Natural killer cell (primary cell): ENCODE results near the gene EVI5. TPM values are rescaled to one million over a fixed set of nuclear protein-coding genes. Genes with fewer than 3 reads are reported as not detected.

Source experiments
- ATAC-seq, 3 donors: fragments of 150-1000 bp in 2 of 3; fragments of 200-7000 bp in 1 of 3; cut with Tn5 transposase; 1 replicate in 1 of 3; 2 replicates in 2 of 3; pipeline ENCODE4 v1.10.0; 2021; ENCODE audit warnings: mild to moderate bottlenecking in 2 of 3, moderate library complexity in 2 of 3
- DNase-seq, 2 donors: peaks; one replicate each; pipeline versions ENCODE4 v3.0.0 to v3.0.0-alpha.2; 2013 to 2021; ENCODE audit warnings: mixed read lengths in 1 of 2
- H3K27ac ChIP-seq: one replicate; pipeline ENCODE4 v1.5.1; 2013; ENCODE audit warnings: mild to moderate bottlenecking, low read length
- H3K27me3 ChIP-seq: one replicate; pipeline ENCODE4 v1.6.1; 2013; ENCODE audit warnings: low read length; ENCODE audit not compliant: control insufficient read depth, insufficient read depth
- H3K36me3 ChIP-seq: one replicate; pipeline ENCODE4 v1.6.1; 2013; ENCODE audit warnings: low read length; ENCODE audit not compliant: control insufficient read depth, insufficient read depth
- H3K4me1 ChIP-seq: one replicate; pipeline ENCODE4 v1.6.1; 2013; ENCODE audit warnings: low read length; ENCODE audit not compliant: control insufficient read depth, insufficient read depth
- H3K4me3 ChIP-seq: one replicate; pipeline ENCODE4 v1.5.1; 2013; ENCODE audit warnings: low read length
- H3K9me3 ChIP-seq: one replicate; pipeline ENCODE4 v1.6.1; 2013; ENCODE audit warnings: low read length; ENCODE audit not compliant: control insufficient read depth, insufficient read depth
- H3K27ac Mint-ChIP-seq, 2 donors: one replicate each; pipeline ENCODE4 v1.8.0; 2022; ENCODE audit warnings: mild to moderate bottlenecking in 2 of 2, mixed read lengths in 2 of 2, moderate library complexity in 1 of 2
- H3K27me3 Mint-ChIP-seq, 2 donors: one replicate each; pipeline ENCODE4 v1.8.0; 2022; ENCODE audit warnings: low read depth in 2 of 2, mixed read lengths in 2 of 2
- H3K36me3 Mint-ChIP-seq: one replicate; pipeline ENCODE4 v1.8.0; 2022; ENCODE audit warnings: mixed read lengths
- H3K4me1 Mint-ChIP-seq, 2 donors: one replicate each; pipeline ENCODE4 v1.8.0; 2022; ENCODE audit warnings: mixed read lengths in 2 of 2
- H3K4me3 Mint-ChIP-seq: one replicate; pipeline ENCODE4 v1.8.0; 2022; ENCODE audit warnings: mild to moderate bottlenecking, moderate library complexity, mixed read lengths
- H3K9me3 Mint-ChIP-seq, 2 donors: one replicate each; pipeline ENCODE4 v1.8.0; 2022; ENCODE audit warnings: mixed read lengths in 2 of 2
- CTCF ChIP-seq: fragments of 200-600 bp; IDR thresholded peaks from one replicate; pipeline ENCODE4 v1.8.0; 2022; ENCODE audit warnings: antibody characterized with exemption
- WGBS: methylation state at CpG from one replicate; pipeline ENCODE4 v1.1.7; 2013; ENCODE audit warnings: missing lambda C conversion rate; ENCODE audit not compliant: insufficient coverage; 5-methylcytosine and 5-hydroxymethylcytosine counted together
- intact Hi-C: fragments of 100-400 bp; cut with micrococcal nuclease; formaldehyde crosslinking; loops from one replicate; pipeline ENCODE4 v1.14.2; 2022
- total RNA-seq, 4 donors: library from RNA; stranded (reverse); fragments of 120-200 nt in 1 of 4; gene quantifications; one replicate each; pipeline versions ENCODE4 v1.2.3 to v1.2.4, GENCODE V29; 2013 to 2022

Gene EVI5
- total RNA-seq, 3 donors from 2014 or later (not counting 1 experiment from before 2014, with no cell fraction given) = 3.9 to 6.0 (median 5.5) TPM

- Mint-ChIP-seq H3K4me1 (peaks cover 0 to 10% of the 10 kb centered on the region in 2 donors), H3K27me3 (peaks cover 6 to 10% of the 10 kb centered on the region in 2 donors), H3K27ac (no peak overlapping the region), H3K9me3 (no peaks in the 10 kb centered on the region), H3K36me3 (no peaks in the 10 kb centered on the region), H3K4me3 (no peak overlapping the region)
- H3K36me3 ChIP-seq = no peaks in the 10 kb centered on the region
- H3K4me3 ChIP-seq = no peak overlapping the region
- no peak overlapping the region for H3K27ac ChIP-seq
- 87% methylated on average over 6 of the region's 7 CpGs for WGBS
- ATAC-seq (no peak), DNase-seq (no peak)
- no peaks in the 10 kb centered on the region for H3K4me1 ChIP-seq
- TF ChIP-seq CTCF = no peak
- H3K9me3 ChIP-seq = no peaks in the 10 kb centered on the region
- intact Hi-C loops = no loop called here
- no peaks in the 10 kb centered on the region for H3K27me3 ChIP-seq
These were observed 18.4 kb upstream of the EVI5 start for GRCh38 chr1:92803140-92803887.

- Mint-ChIP-seq H3K4me1 (no peaks in the 10 kb centered on the region), H3K27ac (no peak overlapping the region), H3K36me3 (no peaks in the 10 kb centered on the region), H3K27me3 (peaks cover 26 to 42% of the 10 kb centered on the region in 2 donors), H3K4me3 (no peak overlapping the region), H3K9me3 (no peaks in the 10 kb centered on the region)
- no peaks in the 10 kb centered on the region for H3K9me3 ChIP-seq
- no peak overlapping the region for H3K27ac ChIP-seq
- H3K4me1 ChIP-seq = no peaks in the 10 kb centered on the region
- H3K27me3 ChIP-seq = no peaks in the 10 kb centered on the region
- intact Hi-C loops = no loop called here
- no peak overlapping the region for H3K4me3 ChIP-seq
- no peaks in the 10 kb centered on the region for H3K36me3 ChIP-seq
- 100% methylated on average over 1 of the region's 1 CpG for WGBS
- ATAC-seq = no peak
- DNase-seq = no peak
- no peak for TF ChIP-seq CTCF
These were observed 13.1 kb upstream of the EVI5 start for GRCh38 chr1:92797961-92798360.

- no peak overlapping the region for H3K27ac Mint-ChIP-seq
- H3K36me3 Mint-ChIP-seq = no peaks in the 10 kb centered on the region
- peaks cover 29 to 47% of the 10 kb centered on the region in 2 donors for H3K27me3 Mint-ChIP-seq
These were observed 12.4 kb upstream of the EVI5 start for GRCh38 chr1:92797297-92797696.

More at GRCh38 chr1:92797297-92797696, 12.4 kb upstream of the EVI5 start:
- Mint-ChIP-seq H3K9me3 (no peaks in the 10 kb centered on the region), H3K4me3 (no peak overlapping the region), H3K4me1 (no peaks in the 10 kb centered on the region)
- H3K27me3 ChIP-seq = no peaks in the 10 kb centered on the region
- intact Hi-C loops = no loop called here
- no peak for ATAC-seq
- H3K9me3 ChIP-seq = no peaks in the 10 kb centered on the region
- no peak for TF ChIP-seq CTCF
- no peak overlapping the region for H3K27ac ChIP-seq
- no peak overlapping the region for H3K4me3 ChIP-seq
- H3K4me1 ChIP-seq = no peaks in the 10 kb centered on the region
- DNase-seq = no peak
- H3K36me3 ChIP-seq = no peaks in the 10 kb centered on the region
